Right ventricle myocardium inferior (tissue), 1 donor: ENCODE results near the gene WSB1. TPM values are rescaled to one million over a fixed set of nuclear protein-coding genes. Genes with fewer than 3 reads are reported as not detected.
A peak's percentile ranks its signal among the peaks of the same experiment; 100 is the strongest.
"Not testable (repeated sequence)": the region's sequence is repeated elsewhere in the genome, so short reads cannot be mapped to it uniquely, and the experiment has no call there.

Source experiments
- ATAC-seq: fragments of 200-7000 bp; cut with Tn5 transposase; one replicate; pipeline ENCODE4 v1.9.1; 2020; ENCODE audit warnings: mild to moderate bottlenecking, moderate library complexity
- DNase-seq: peaks from one replicate; pipeline ENCODE4 v3.0.0; 2021; ENCODE audit errors: missing footprints
- intact Hi-C: fragments of 100-400 bp; cut with DNase I; formaldehyde crosslinking; loops from one replicate; pipeline ENCODE4 v1.11.0; 2022
- total RNA-seq: library from RNA; stranded (reverse); fragmentation: NEBNext Ultra II Directional; extraction: Animal tissue kit (Norgen Biotek cat#: 25700); gene quantifications from one replicate; pipeline ENCODE4 v1.2.1, GENCODE V29; 2021
- donor health status: DM: no; HTN: yes; CAD: no; lungs with severe emphysema.

The WSB1 gene
- total RNA-seq, 1 donor from 2014 or later = 48.7 TPM

GRCh38 chr17:27269201-27269600 lies 24.7 kb upstream of the WSB1 start:
- DNase-seq (no peak), ATAC-seq (no peak)
- intact Hi-C loops = no loop called here

GRCh38 chr17:27269974-27270373 lies 23.9 kb upstream of the WSB1 start:
- intact Hi-C loops = no loop called here
- ATAC-seq (no peak), DNase-seq (no peak)

DNA sequence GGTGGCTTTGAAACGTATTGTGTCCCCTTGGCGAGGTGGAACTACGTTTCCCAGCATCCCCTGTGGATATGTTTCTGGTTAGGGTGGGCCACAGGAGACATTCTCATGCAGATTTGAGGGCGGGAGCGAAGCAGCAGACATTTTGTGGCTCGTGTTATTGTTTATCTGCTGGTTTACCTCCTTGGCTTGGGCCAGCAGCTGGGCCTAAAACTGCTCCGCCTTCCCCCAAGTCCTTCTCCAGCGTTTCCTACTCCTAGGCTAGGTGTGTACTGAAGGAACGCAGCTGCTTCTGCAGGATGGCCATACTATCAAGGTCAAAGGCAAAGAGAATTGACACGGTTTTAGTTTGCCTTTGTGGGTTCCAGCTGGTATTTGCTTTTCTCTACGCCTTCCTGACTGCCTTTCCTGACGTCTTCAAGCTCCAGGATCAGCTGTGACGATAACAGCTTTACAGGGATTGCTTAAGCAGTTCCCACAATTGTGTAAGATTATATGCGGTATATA lies 17.2 kb upstream of the WSB1 start:
- ATAC-seq (no peak), DNase-seq (no peak)
- intact Hi-C loops = no loop called here

GRCh38 chr17:27279132-27279531 lies 14.8 kb upstream of the WSB1 start:
- intact Hi-C loops, DNase-seq, ATAC-seq: not testable (repeated sequence)

- intact Hi-C loops = no loop called here
- DNase-seq (no peak), ATAC-seq (no peak)
Measured at GRCh38 chr17:27280527-27280926, 13.4 kb upstream of the WSB1 start.

GRCh38 chr17:27281438-27281837 lies 12.5 kb upstream of the WSB1 start:
- intact Hi-C loops = no loop called here
- no peak for ATAC-seq
- no peak for DNase-seq

DNA sequence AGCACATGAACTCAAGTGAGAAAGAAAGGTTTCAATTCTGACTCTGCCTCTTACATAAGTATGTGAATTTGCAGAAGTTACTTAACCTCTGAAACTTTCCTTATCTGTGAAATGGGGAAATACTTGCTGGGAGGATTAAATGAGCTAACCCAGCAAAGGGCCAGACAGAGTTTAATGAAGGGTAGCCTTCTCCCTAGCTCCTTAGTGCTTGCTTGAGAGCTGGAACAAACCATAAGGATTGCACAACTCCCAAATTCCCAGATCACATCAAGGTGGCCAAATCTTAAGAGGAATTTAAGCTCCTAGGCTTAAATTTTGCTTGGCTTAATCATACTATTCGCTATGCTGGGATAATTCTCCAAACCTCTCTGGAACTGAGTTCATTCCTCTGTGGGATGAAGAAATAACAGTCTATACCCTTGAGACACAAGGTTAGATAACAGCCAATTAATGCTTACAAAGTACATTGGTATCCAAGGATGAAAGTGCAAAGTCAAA lies 11.8 kb upstream of the WSB1 start:
- DNase-seq = no peak
- intact Hi-C loops = no loop called here
- peak; percentile 96 for ATAC-seq

DNA sequence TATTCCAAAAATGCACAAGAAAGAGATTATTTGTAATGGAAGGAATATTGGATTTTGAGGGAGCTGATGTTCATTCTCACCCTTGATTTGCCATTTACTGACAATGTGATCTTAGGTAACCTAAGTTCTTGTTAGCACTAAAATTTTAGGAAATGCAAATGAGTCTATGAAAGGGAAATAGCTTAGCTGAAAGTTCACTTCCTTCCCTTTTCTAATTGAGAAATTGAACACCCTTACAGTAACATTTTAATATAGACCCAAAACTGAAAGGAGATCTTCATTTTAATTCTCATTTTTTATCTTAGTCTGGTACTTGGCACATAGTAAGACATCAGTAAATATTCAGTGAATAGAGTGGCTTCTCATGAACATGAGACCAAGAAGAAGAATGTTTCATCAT lies 10.9 kb upstream of the WSB1 start:
- ATAC-seq (no peak), DNase-seq (no peak)
- intact Hi-C loops = no loop called here

- DNase-seq (no peak), ATAC-seq (no peak)
- intact Hi-C loops = no loop called here
Measured at GRCh38 chr17:27283751-27284150, 10.2 kb upstream of the WSB1 start.

GRCh38 chr17:27284811-27285415 lies 9.0 kb upstream of the WSB1 start:
- intact Hi-C loops = no loop called here
- no peak for DNase-seq
- no peak for ATAC-seq

- intact Hi-C loops = no loop called here
- DNase-seq (no peak), ATAC-seq (no peak)
Measured at GRCh38 chr17:27285516-27285915, 8.4 kb upstream of the WSB1 start.

- intact Hi-C loops = no loop called here
- no peak for DNase-seq
- no peak for ATAC-seq
Measured at GRCh38 chr17:27288183-27288582, 5.7 kb upstream of the WSB1 start.

- DNase-seq (no peak), ATAC-seq (no peak)
- intact Hi-C loops = no loop called here
Measured at GRCh38 chr17:27289856-27290255, 4.1 kb upstream of the WSB1 start.

GRCh38 chr17:27290916-27291598 lies 2.9 kb upstream of the WSB1 start:
- no peak for DNase-seq
- intact Hi-C loops = no loop called here
- no peak for ATAC-seq

GRCh38 chr17:27293359-27293897 lies 486 bp upstream of the WSB1 start:
- intact Hi-C loops = loop anchor here (2.0 kb wide), 1 partner anchor 57 kb away; no protein-coding TSS in a partner anchor
- ATAC-seq (no peak), DNase-seq (no peak)

GRCh38 chr17:27294689-27295630 lies 1.0 kb downstream of the WSB1 start:
- DNase-seq (no peak), ATAC-seq (peak; percentile 82)
- intact Hi-C loops = loop anchor here (1.0 to 2.0 kb wide), 4 partner anchors 30 to 50 kb away; no protein-coding TSS in a partner anchor

- no peak for ATAC-seq
- DNase-seq = no peak
- intact Hi-C loops = loop anchor here (2.0 kb wide), 2 partner anchors 31 to 39 kb away; no protein-coding TSS in a partner anchor
Measured at GRCh38 chr17:27295945-27296344, 2.0 kb downstream of the WSB1 start.

DNA sequence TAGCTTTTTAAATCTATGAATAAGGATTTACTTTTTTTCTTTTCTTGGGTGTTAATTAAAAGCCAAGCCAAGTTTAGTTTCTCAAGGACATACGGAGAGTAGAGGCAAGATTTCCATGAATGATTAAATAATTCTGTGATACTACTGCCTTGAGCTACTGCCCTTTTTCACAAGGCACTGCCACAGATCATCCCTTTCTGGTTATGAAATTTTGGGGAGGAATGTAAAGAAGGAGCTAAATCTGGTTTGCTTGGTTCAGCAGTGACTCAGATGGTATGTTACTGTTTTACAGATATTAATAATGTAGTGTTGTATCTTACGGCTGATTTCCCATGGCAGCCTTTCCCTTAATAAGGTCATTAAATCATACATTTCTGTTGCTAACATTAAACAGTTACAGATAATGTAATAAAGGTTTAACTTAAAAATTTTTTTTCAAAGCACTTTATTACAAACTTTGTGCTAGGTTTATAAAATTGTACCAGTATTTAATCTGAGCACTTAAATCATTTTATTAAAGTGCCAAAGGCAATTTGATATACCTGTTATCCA lies 2.6 kb downstream of the WSB1 start:
- ATAC-seq = no peak
- intact Hi-C loops = no loop called here

More for the DNA sequence above, 2.6 kb downstream of the WSB1 start:
- no peak for DNase-seq
